SK-N-MC (cell line): ENCODE data around the gene KIF1A.

Source experiments
- EZH2 ChIP-seq: fragments of 200-600 bp; sonication (generic); IDR thresholded peaks from one replicate; pipeline ENCODE4 v1.6.1; 2017; ENCODE audit warnings: antibody characterized with exemption
- POLR2AphosphoS5 ChIP-seq: IDR thresholded peaks from 2 replicates; pipeline ENCODE4 v1.6.1; 2012; ENCODE audit warnings: mild to moderate bottlenecking, low read depth, low read length, borderline replicate concordance

GRCh38 chr2:240760576-240761246, 59.3 kb downstream of the KIF1A start:
- TF ChIP-seq POLR2AphosphoS5: no peak
- no peak for TF ChIP-seq EZH2
